ENCODE measurements around the gene NVL. TPM values are rescaled to one million over a fixed set of nuclear protein-coding genes. Genes with fewer than 3 reads are reported as not detected.
A peak's percentile ranks its signal among the peaks of the same experiment; 100 is the strongest.

The NVL gene
- total and polyA plus RNA-seq, 5 experiments from 2014 or later: 13.6 to 48.7 (median 16.9) TPM

GRCh38 chr1:224181453-224181810, 148.5 kb downstream of the NVL start:
- no peak for ATAC-seq
- peak overlapping the region in 9 of 10 donors; percentile 84 to 96 (median 93) for H3K4me3 Mint-ChIP-seq
- no peaks in the 10 kb centered on the region for H3K9me3 Mint-ChIP-seq
- peaks cover 12 to 45% (median 37%) of the 10 kb centered on the region in 4 donors for H3K4me1 Mint-ChIP-seq
- H3K27me3 Mint-ChIP-seq: no peaks in the 10 kb centered on the region
- no peak for DNase-seq
- POLR2A ChIA-PET: interaction anchor here (0.9 to 2.9 kb wide), 5 partner anchors 9 to 148 kb away, joined by 4 to 19 read pairs (median 12); partner anchors contain the start of gene NVL
- peaks cover 0 to 5% (median 0%) of the 10 kb centered on the region in 3 donors for H3K36me3 Mint-ChIP-seq
- H3K27ac Mint-ChIP-seq: peak overlapping the region in 9 of 10 donors; percentile 89 to 99 (median 97)

- Mint-ChIP-seq H3K27ac (peak overlapping the region in 7 of 10 donors; percentile 68 to 99 (median 96)), H3K4me1 (peaks cover 12 to 40% (median 34%) of the 10 kb centered on the region in 4 donors), H3K27me3 (no peaks in the 10 kb centered on the region), H3K4me3 (peak overlapping the region in 2 of 10 donors; percentile 18 to 33), H3K9me3 (no peaks in the 10 kb centered on the region), H3K36me3 (peaks cover 0 to 5% (median 0%) of the 10 kb centered on the region in 3 donors)
- no peak for DNase-seq
- POLR2A ChIA-PET: interaction anchor here (0.9 to 2.9 kb wide), 4 partner anchors 12 to 149 kb away, joined by 4 to 19 read pairs (median 12); partner anchors contain the start of gene NVL
- ATAC-seq: no peak
Measured at GRCh38 chr1:224180783-224181452, 149.1 kb downstream of the NVL start.

GRCh38 chr1:224178894-224179293, 151.1 kb downstream of the NVL start:
- Mint-ChIP-seq H3K36me3 (no peaks in the 10 kb centered on the region), H3K9me3 (no peaks in the 10 kb centered on the region), H3K27me3 (peaks cover 0 to 2% (median 0%) of the 10 kb centered on the region in 5 donors), H3K27ac (peak overlapping the region in 1 of 10 donors; percentile 21), H3K4me1 (peaks cover 6 to 26% (median 22%) of the 10 kb centered on the region in 4 donors), H3K4me3 (no peak overlapping the region)
- no peak for ATAC-seq
- DNase-seq: no peak
- POLR2A ChIA-PET: interaction anchor here (0.6 to 1.2 kb wide), 2 partner anchors 9 to 51 kb away, joined by 3 to 4 read pairs; no protein-coding TSS in a partner anchor

- Mint-ChIP-seq H3K27me3 (peaks cover 0 to 2% (median 0%) of the 10 kb centered on the region in 5 donors), H3K36me3 (no peaks in the 10 kb centered on the region), H3K4me3 (no peak overlapping the region), H3K27ac (peak overlapping the region in 1 of 10 donors; percentile 52), H3K9me3 (no peaks in the 10 kb centered on the region), H3K4me1 (peaks cover 6 to 24% (median 20%) of the 10 kb centered on the region in 4 donors)
- POLR2A ChIA-PET: interaction anchor here (0.7 kb wide), 1 partner anchor 7 kb away, joined by 5 read pairs; no protein-coding TSS in a partner anchor
- ATAC-seq (no peak), DNase-seq (no peak)
Measured at GRCh38 chr1:224177356-224177999, 152.5 kb downstream of the NVL start.

Small RNA genes lying within 50 kb of the gene (microRNA-seq; reads per million reads assigned to microRNA genes)
- 5.1 reads per million, percentile 13 among the genes with 10 or more reads in this experiment for gene MIR320B2 (ENCODE audit: borderline microRNAs expressed)

Other genes with a start within 250 kb of the NVL start
- gene FBXO28, start 216.1 kb downstream of the NVL start, total RNA-seq: 10 to 100 TPM; 38.8 to 45.9 TPM
- 10 to 100 TPM; 15.5 to 16.1 (median 15.9) TPM for gene FBXO28, start 216.1 kb downstream of the NVL start, polyA plus RNA-seq
- gene DEGS1, start 146.9 kb downstream of the NVL start, total RNA-seq: 10 to 100 TPM; 35.0 to 35.2 TPM
- 10 to 100 TPM; 49.0 to 77.9 (median 63.4) TPM for gene DEGS1, start 146.9 kb downstream of the NVL start, polyA plus RNA-seq
- 10 to 100 TPM; 39.1 to 39.6 TPM for gene CNIH4, start 26.7 kb upstream of the NVL start, total RNA-seq
- 10 to 100 TPM; 29.7 to 46.6 (median 45.3) TPM for gene CNIH4, start 26.7 kb upstream of the NVL start, polyA plus RNA-seq
- gene WDR26, start 104.6 kb upstream of the NVL start, total RNA-seq: 100 to 1,000 TPM; 119 to 121 TPM
- gene WDR26, start 104.6 kb upstream of the NVL start, polyA plus RNA-seq: 1 to 10 TPM; 2.7 to 3.8 (median 2.8) TPM

Data from naive thymus-derived CD8-positive, alpha-beta T cell (primary cell).